ENCODE results near the gene NR0B2. TPM values are rescaled to one million over a fixed set of nuclear protein-coding genes. Genes with fewer than 3 reads are reported as not detected.

The NR0B2 gene
- total and polyA plus RNA-seq, 2 experiments from 2014 or later = 39.1 to 68.1 TPM

GRCh38 chr1:26862781-26863684 lies 50.7 kb downstream of the NR0B2 start, which contains the start of gene SFN:
Gene SFN (plus strand): TSS chr1:26863149. CDS start chr1:26863213, 64 bp downstream.
- no peaks in the 10 kb centered on the region for H3K79me2 ChIP-seq
- 88% methylated on average over 37 of the region's 37 CpGs for WGBS (ENCODE audit: low lambda C conversion rate, missing lambda C conversion rate)
- no peaks in the 10 kb centered on the region for H3K9me2 ChIP-seq (replicated peaks; ENCODE audit: insufficient read depth)
- peak within 1 kb of the TSS; percentile 95 for H3K4me2 ChIP-seq
- H3K9me3 ChIP-seq (ENCODE audit: low read depth) = no peaks in the 10 kb centered on the region
- TF ChIP-seq CTCF (IDR thresholded peaks at IDR 0.05; ENCODE audit: poor library complexity) (peak; percentile 34), EZH2phosphoT487 (IDR thresholded peaks at IDR 0.05; ENCODE audit: low read depth, severe bottlenecking, unreplicated experiment) (no peak)
- H3K4me1 ChIP-seq (ENCODE audit: insufficient read depth) = peaks cover 13% of the 10 kb centered on the region
- DNase-seq (ENCODE audit: low spot score) = peak; percentile 84
- no peak within 1 kb of the TSS for H3K4me3 ChIP-seq
- H2AFZ ChIP-seq = peak within 1 kb of the TSS; percentile 46
- H4K20me1 ChIP-seq (ENCODE audit: insufficient read depth, poor library complexity, severe bottlenecking) = no peaks in the 10 kb centered on the region
- H3K27ac ChIP-seq = peak within 1 kb of the TSS; percentile 84
- no peaks in the 10 kb centered on the region for H3K27me3 ChIP-seq
- no peaks in the 10 kb centered on the region for H3K36me3 ChIP-seq (replicated peaks; ENCODE audit: insufficient read depth, low read depth)

GRCh38 chr1:26861889-26862378 lies 51.8 kb downstream of the NR0B2 start:
- DNase-seq (ENCODE audit: low spot score) = no peak
- Histone ChIP-seq H3K27ac (peak overlapping the region; percentile 37), H3K36me3 (replicated peaks; ENCODE audit: insufficient read depth, low read depth) (no peaks in the 10 kb centered on the region), H3K4me2 (no peak overlapping the region), H3K4me3 (no peak overlapping the region), H3K9me2 (replicated peaks; ENCODE audit: insufficient read depth) (no peaks in the 10 kb centered on the region), H3K9me3 (ENCODE audit: low read depth) (no peaks in the 10 kb centered on the region), H3K4me1 (ENCODE audit: insufficient read depth) (peaks cover 13% of the 10 kb centered on the region), H4K20me1 (ENCODE audit: insufficient read depth, poor library complexity, severe bottlenecking) (no peaks in the 10 kb centered on the region), H2AFZ (no peak overlapping the region), H3K79me2 (no peaks in the 10 kb centered on the region), H3K27me3 (no peaks in the 10 kb centered on the region)
- TF ChIP-seq EZH2 (IDR thresholded peaks at IDR 0.05; ENCODE audit: borderline replicate concordance) = no peak
- no peak for TF ChIP-seq CTCF (IDR thresholded peaks at IDR 0.05; ENCODE audit: poor library complexity)
- TF ChIP-seq EZH2phosphoT487 (IDR thresholded peaks at IDR 0.05; ENCODE audit: low read depth, severe bottlenecking, unreplicated experiment) = no peak
- 89% methylated on average over 7 of the region's 7 CpGs for WGBS (ENCODE audit: low lambda C conversion rate, missing lambda C conversion rate)

Other genes starting within 250 kb of the NR0B2 start
- 32.3 and 35.8 TPM in 2 replicates for gene ARID1A, start 218.0 kb downstream of the NR0B2 start, total RNA-seq
- gene ARID1A, start 218.0 kb downstream of the NR0B2 start, polyA plus RNA-seq = 26.6 and 27.9 TPM in 2 replicates
- 22.0 and 35.5 TPM in 2 replicates for gene PIGV, start 126.0 kb downstream of the NR0B2 start, total RNA-seq
- gene PIGV, start 126.0 kb downstream of the NR0B2 start, polyA plus RNA-seq = 19.1 and 21.2 TPM in 2 replicates
- 14.9 and 21.7 TPM in 2 replicates for gene ZDHHC18, start 87.3 kb downstream of the NR0B2 start, total RNA-seq
- gene ZDHHC18, start 87.3 kb downstream of the NR0B2 start, polyA plus RNA-seq = 22.5 and 22.6 TPM in 2 replicates
- 2.5 and 3.4 TPM in 2 replicates for gene SFN, start 50.8 kb downstream of the NR0B2 start, total RNA-seq
- gene SFN, start 50.8 kb downstream of the NR0B2 start, polyA plus RNA-seq = 7.3 and 8.5 TPM in 2 replicates
- 12.6 and 15.8 TPM in 2 replicates for gene GPN2, start 23.7 kb downstream of the NR0B2 start, total RNA-seq
- 37.9 and 44.6 TPM in 2 replicates for gene GPN2, start 23.7 kb downstream of the NR0B2 start, polyA plus RNA-seq
- 9.5 and 11.6 TPM in 2 replicates for gene GPATCH3, start 13.5 kb downstream of the NR0B2 start, total RNA-seq
- 15.8 and 18.4 TPM in 2 replicates for gene GPATCH3, start 13.5 kb downstream of the NR0B2 start, polyA plus RNA-seq
- gene NUDC, start 7.8 kb upstream of the NR0B2 start, total RNA-seq = 29.5 and 34.4 TPM in 2 replicates
- gene NUDC, start 7.8 kb upstream of the NR0B2 start, polyA plus RNA-seq = 125 and 127 TPM in 2 replicates
- gene KDF1, start 46.5 kb upstream of the NR0B2 start, total RNA-seq = 10.5 and 18.1 TPM in 2 replicates
- gene KDF1, start 46.5 kb upstream of the NR0B2 start, polyA plus RNA-seq = 17.2 and 21.9 TPM in 2 replicates
- gene TRNP1, start 79.7 kb upstream of the NR0B2 start, total RNA-seq = 67.4 and 92.5 TPM in 2 replicates
- 137 and 145 TPM in 2 replicates for gene TRNP1, start 79.7 kb upstream of the NR0B2 start, polyA plus RNA-seq
- 21.0 and 26.0 TPM in 2 replicates for gene TENT5B, start 98.9 kb upstream of the NR0B2 start, total RNA-seq
- gene TENT5B, start 98.9 kb upstream of the NR0B2 start, polyA plus RNA-seq = 56.0 and 60.7 TPM in 2 replicates
- gene SLC9A1, start 241.2 kb upstream of the NR0B2 start, total RNA-seq = 9.7 and 13.3 TPM in 2 replicates
- gene SLC9A1, start 241.2 kb upstream of the NR0B2 start, polyA plus RNA-seq = 29.8 and 31.3 TPM in 2 replicates

Data from hepatocyte (in vitro differentiated cells).